Mucosa of gallbladder (tissue), 1 donor: Measurements from ENCODE around the gene ABCA2. TPM values are rescaled to one million over a fixed set of nuclear protein-coding genes. Genes with fewer than 3 reads are reported as not detected.
"Not testable (repeated sequence)": the region's sequence is repeated elsewhere in the genome, so short reads cannot be mapped to it uniquely, and the experiment has no call there.

Source experiments
- DNase-seq: peaks from one replicate; pipeline ENCODE4 v3.0.0-alpha.2; 2020; ENCODE audit warnings: low spot score
- total RNA-seq: library from RNA; stranded (reverse); gene quantifications from one replicate; pipeline ENCODE4 v1.2.1, GENCODE V29; 2021
- donor health status: DM: no; HTN: no; CAD: no.

ABCA2 gene
- total RNA-seq, 1 donor from 2014 or later = 298 TPM

GRCh38 chr9:137017071-137017470 lies 11.0 kb downstream of the ABCA2 start:
- no peak for DNase-seq

GRCh38 chr9:137016436-137016835 lies 11.6 kb downstream of the ABCA2 start:
- DNase-seq = no peak

- no peak for DNase-seq
Observed at GRCh38 chr9:137015976-137016375, 12.1 kb downstream of the ABCA2 start.

DNA sequence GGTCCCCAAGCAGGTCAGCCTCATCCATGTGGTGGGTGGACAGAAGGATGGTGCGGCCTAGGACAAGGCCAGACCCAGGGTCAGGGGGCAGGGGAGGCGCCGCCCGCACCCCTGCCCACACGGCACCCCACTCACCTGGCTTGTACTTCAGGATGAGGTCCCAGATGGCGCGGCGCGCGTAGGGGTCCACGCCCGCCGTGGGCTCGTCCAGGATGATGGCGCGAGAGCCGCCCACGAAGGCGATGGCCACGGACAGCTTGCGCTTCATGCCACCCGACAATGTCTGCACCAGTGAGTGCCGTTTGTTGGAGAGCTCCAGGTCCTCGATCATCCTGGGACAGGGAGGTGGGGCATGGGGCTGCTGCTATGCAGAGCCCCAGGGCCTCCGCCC lies 12.5 kb downstream of the ABCA2 start:
- DNase-seq = no peak

DNA sequence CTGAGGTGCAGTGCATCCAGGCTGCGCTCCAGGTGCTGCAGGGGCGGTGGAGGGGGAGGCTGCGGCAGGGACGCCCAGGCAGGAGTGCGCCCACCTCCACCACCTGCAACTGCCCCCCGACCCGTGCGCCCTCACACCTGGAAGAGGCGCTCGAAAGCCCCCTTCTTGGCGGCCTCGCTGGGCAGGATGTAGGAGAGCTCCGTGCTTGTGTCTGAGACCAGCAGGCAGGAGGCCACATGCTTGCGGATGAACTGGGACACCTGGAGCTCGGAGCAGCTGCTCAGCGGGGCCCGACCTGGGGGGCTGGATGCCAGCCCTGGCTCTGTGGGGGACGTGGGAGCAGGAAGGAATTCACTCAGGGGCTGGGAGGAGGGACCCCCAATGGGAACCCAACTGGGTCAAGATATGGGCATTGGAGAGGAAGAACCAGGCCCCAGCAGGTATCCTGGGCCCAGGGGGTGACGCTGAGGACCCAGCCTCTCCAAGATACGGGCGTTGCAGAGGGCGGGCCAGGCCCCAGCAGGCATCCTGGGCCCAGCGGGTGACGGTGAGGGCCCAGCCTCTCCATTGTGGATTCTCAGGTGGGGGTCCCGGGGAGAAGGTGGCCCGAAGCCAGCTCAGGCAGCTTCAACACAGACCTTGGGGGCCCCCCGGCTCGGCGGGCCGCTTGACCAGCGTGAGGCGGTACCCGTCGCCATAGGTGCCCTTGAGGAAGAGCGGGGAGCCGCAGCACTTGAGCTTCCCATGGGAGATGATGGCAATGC lies 13.1 kb downstream of the ABCA2 start:
- DNase-seq = no peak

- no peak for DNase-seq
Observed at GRCh38 chr9:137014166-137014565, 13.9 kb downstream of the ABCA2 start.

DNA sequence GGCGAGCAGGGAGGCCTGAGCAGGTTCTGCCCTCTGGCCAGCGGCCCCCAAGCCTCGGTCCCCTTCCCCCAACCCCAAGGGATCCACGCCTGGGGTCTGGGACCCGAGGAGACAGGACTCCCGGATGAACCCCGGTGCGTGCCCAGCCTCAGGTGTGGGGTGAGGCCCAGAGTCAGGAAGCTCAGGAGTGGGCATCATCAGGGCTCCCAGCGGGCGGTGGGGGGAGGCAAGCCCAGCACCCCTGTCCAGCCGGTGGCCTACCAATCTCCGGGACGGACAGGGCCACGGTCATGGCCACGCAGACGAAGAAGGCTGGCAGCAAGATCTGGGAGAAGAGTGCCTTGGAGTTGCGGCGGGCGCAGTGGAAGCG lies 14.5 kb downstream of the ABCA2 start:
- no peak for DNase-seq

- no peak for DNase-seq
Observed at GRCh38 chr9:137012694-137013570, 15.1 kb downstream of the ABCA2 start.

GRCh38 chr9:137011907-137012675 lies 15.9 kb downstream of the ABCA2 start:
- DNase-seq = no peak

- DNase-seq = no peak
Observed at GRCh38 chr9:137011156-137011555, 16.9 kb downstream of the ABCA2 start.

GRCh38 chr9:137009938-137010732 lies 17.9 kb downstream of the ABCA2 start:
- no peak for DNase-seq

- DNase-seq = no peak
Observed at GRCh38 chr9:137009217-137009616, 18.8 kb downstream of the ABCA2 start.

- DNase-seq = no peak
Observed at GRCh38 chr9:137008312-137008711, 19.7 kb downstream of the ABCA2 start.

DNA sequence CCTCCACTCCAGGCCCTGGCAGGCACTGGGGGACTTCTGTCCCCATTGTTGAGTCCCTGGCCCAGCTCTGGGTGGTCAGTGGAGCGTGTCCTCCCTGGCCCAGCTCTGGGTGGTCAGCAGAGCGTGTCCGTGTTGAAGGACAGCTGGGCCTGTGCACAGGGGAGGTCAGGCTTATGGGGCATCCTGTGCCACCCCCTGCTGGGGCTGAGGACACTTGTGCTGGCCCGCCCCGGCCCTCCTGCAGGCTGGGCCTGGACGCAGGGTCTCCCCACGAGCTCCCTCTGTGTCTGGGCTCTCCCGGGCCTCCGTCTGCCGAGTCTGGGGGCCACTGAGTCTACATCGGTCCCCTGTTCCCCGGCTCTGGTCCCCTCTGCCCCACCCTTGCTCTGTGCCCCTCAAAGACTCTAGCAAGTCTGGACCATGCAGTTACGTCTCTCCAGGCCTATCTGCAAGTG lies 20.2 kb downstream of the ABCA2 start:
- no peak for DNase-seq

DNA sequence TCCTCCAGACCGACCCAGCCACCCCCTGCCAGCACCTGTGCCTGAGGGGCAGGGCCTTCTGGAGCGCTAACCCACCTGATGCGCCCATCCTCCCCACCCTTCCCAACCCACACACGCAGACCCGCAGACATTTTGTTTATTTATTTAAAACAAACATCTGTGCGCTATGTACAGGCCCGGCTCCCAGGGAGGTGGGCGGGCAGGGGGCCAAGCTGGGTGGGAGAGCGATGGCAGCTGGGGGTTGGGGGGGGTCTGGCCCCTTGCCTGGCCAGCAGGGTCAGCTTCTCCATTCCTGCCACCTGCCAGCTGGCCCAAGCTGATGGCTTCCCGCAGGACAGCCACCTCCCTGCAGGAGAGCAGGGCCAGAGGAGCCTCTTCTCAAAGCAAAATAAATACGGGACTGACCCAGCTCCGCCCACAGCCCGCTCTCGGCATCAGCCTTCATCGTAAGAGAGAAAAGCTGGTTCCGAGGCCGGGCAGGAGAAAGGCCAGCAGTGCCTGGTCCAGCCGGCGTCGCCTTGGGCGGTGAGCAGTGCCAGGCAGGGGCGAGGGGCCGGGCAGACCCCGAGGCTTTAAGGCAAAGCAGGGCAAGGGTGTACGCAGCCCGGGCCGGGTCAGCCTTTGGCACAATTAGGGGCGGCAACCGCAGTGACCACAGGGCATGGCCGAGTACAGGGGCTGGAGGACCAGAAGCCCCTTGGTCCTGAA lies 20.8 kb downstream of the ABCA2 start:
- DNase-seq = no peak

GRCh38 chr9:137006116-137007003 lies 21.7 kb downstream of the ABCA2 start:
- no peak for DNase-seq

DNA sequence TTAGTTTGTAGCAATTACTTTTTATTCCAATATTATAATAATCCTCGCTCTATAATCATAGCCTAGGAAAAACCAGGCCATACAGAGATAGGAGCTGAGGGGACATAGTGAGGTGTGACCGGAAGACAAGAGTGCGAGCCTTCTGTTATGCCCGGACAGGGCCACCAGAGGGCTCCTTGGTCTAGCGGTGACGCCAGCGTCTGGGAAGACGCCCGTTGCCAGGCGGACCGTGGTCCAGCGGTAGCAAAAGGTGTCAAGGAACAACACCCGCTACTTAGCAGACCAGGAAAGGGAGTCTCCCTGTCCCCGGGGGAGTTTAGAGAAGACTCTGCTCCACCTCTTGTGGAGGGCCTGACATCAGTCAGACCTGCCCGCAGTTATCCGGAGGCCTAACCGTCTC lies 23.8 kb downstream of the ABCA2 start:
- DNase-seq = not testable (repeated sequence)

DNA sequence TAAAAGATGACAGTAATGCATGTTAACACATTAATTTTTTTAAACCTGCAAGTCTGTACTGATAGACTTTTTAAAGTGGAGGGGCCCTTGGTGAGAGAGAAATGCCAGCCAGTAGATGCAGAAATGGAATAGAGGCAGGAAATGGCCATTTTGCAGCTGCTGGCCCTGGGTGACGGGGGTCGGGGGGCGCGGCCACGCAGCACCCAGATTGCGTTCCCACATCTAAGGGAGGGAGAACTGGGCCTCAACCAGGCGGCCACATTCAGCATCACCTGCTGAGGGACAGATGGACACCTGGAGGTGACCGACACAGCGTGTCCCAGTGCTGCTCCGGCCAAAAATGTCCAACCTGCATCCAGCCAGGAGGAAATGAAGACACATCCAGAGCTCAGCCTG lies 25.4 kb downstream of the ABCA2 start:
- DNase-seq = no peak

DNA sequence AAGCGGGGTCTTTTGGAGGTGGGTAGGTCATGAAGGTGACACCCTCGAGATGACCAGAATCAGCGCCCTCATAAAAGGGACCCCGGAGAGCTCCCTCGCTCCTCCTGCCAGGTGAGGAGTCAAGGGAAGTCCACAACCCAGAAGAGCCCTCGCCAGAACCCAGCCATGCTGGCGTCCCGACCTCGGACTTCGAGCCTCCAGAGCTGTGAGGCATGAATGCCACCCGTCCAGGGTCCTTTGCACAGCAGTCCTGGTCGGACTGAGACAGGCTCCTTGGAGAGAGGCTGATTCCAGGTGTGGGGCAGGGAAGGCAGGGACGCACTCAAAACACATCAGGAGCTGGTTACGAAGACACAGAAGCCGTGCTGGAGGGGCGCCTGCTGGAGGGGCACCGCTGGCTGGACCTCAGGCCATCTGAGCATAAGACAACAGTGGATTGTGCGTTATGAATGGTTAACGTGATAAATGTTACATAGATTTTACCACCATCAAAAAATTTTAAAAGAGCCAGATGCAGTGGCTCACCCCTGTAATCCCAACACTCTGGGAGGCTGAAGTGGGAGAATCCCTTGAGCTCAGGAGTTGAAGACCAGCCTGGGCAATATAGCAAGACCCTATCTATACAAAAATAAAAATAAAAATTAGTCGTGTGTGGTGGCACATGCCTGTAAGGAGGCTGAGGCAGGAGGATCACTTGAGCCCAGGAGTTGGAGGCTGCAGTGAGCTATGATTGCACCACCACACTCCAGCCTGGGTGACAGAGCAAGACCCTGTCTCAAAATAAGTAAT lies 26.0 kb downstream of the ABCA2 start:
- no peak for DNase-seq
